Measurements from ENCODE around the gene LGI1.

GRCh38 chr10:93838278-93838677 lies 80.5 kb downstream of the LGI1 start:
- TF ChIP-seq POLR2AphosphoS5 (IDR thresholded peaks at IDR 0.05; ENCODE audit: low read depth, low read length) (no peak), CTCF (IDR thresholded peaks at IDR 0.05) (no peak), REST (IDR thresholded peaks at IDR 0.05; ENCODE audit: insufficient read depth in 1 of 2, low read depth in 2 of 2, low read length in 1 of 2) (no peak)

Data from Panc1 (cell line).